ENCODE results near the gene SLC16A6.
"Not testable (repeated sequence)": the region's sequence is repeated elsewhere in the genome, so short reads cannot be mapped to it uniquely, and the experiment has no call there.

SLC16A6 gene

GRCh38 chr17:68288375-68288774 is 2.6 kb downstream of the SLC16A6 start:
- DNase-seq = no peak
- H3K9me3 ChIP-seq = no peaks in the 10 kb centered on the region
- intact Hi-C loops (cut with DNase I; ENCODE audit: low total_unique reads) = no loop called here
- H3K27ac ChIP-seq = no peak overlapping the region
- TF ChIP-seq CTCF (IDR thresholded peaks at IDR 0.05) = no peak
- peaks cover 0 to 28% (median 22%) of the 10 kb centered on the region in 4 donors for H3K4me1 ChIP-seq
- peaks cover 0 to 31% of the 10 kb centered on the region in 2 donors for H3K27me3 ChIP-seq
- H3K4me3 ChIP-seq = no peak overlapping the region
- H3K36me3 ChIP-seq = no peaks in the 10 kb centered on the region

- H3K4me1 ChIP-seq; H3K36me3 ChIP-seq; intact Hi-C loops (cut with DNase I; ENCODE audit: low total_unique reads); DNase-seq; H3K27ac ChIP-seq; H3K9me3 ChIP-seq; H3K27me3 ChIP-seq; H3K4me3 ChIP-seq: not testable (repeated sequence)
Observed at GRCh38 chr17:68281965-68282364, 9.0 kb downstream of the SLC16A6 start.

GRCh38 chr17:68277807-68278206 is 13.1 kb downstream of the SLC16A6 start:
- H3K9me3 ChIP-seq = peaks cover 0 to 5% (median 0%) of the 10 kb centered on the region in 3 donors
- no peaks in the 10 kb centered on the region for H3K4me1 ChIP-seq
- H3K27me3 ChIP-seq = no peaks in the 10 kb centered on the region
- no peak overlapping the region for H3K27ac ChIP-seq
- peaks cover 0 to 6% (median 6%) of the 10 kb centered on the region in 3 donors for H3K36me3 ChIP-seq
- no peak overlapping the region for H3K4me3 ChIP-seq
- no peak for DNase-seq
- no peak for TF ChIP-seq CTCF (IDR thresholded peaks at IDR 0.05)
- intact Hi-C loops (cut with DNase I; ENCODE audit: low total_unique reads) = no loop called here

- H3K27me3 ChIP-seq; H3K4me1 ChIP-seq; H3K27ac ChIP-seq; H3K9me3 ChIP-seq; H3K36me3 ChIP-seq; H3K4me3 ChIP-seq; DNase-seq; intact Hi-C loops (cut with DNase I; ENCODE audit: low total_unique reads): not testable (repeated sequence)
Observed at GRCh38 chr17:68276339-68276738, 14.6 kb downstream of the SLC16A6 start.

- no peak for DNase-seq
- Histone ChIP-seq H3K36me3 (peaks cover 0 to 6% (median 6%) of the 10 kb centered on the region in 3 donors), H3K27ac (no peak overlapping the region), H3K4me1 (no peaks in the 10 kb centered on the region), H3K9me3 (peaks cover 0 to 5% (median 0%) of the 10 kb centered on the region in 3 donors), H3K4me3 (no peak overlapping the region), H3K27me3 (no peaks in the 10 kb centered on the region)
- intact Hi-C loops (cut with DNase I; ENCODE audit: low total_unique reads) = no loop called here
- no peak for TF ChIP-seq CTCF (IDR thresholded peaks at IDR 0.05)
Observed at GRCh38 chr17:68273722-68274121, 17.2 kb downstream of the SLC16A6 start.

GRCh38 chr17:68265833-68266232 is 25.1 kb downstream of the SLC16A6 start:
- H3K27me3 ChIP-seq, H3K9me3 ChIP-seq, H3K36me3 ChIP-seq, H3K4me3 ChIP-seq, DNase-seq, H3K27ac ChIP-seq: not testable (repeated sequence)
- intact Hi-C loops (cut with DNase I; ENCODE audit: low total_unique reads) = loop anchor here (10.0 kb wide), 1 partner anchor 169 kb away; no protein-coding TSS in a partner anchor
- peaks cover 0 to 14% (median 2%) of the 10 kb centered on the region in 4 donors for H3K4me1 ChIP-seq

GRCh38 chr17:68263101-68263681 is 27.7 kb downstream of the SLC16A6 start:
- peaks cover 0 to 17% (median 2%) of the 10 kb centered on the region in 4 donors for H3K4me1 ChIP-seq
- TF ChIP-seq CTCF (IDR thresholded peaks at IDR 0.05) = peak; percentile 62 to 66
- not testable (repeated sequence) for H3K27me3 ChIP-seq, H3K36me3 ChIP-seq, DNase-seq, H3K4me3 ChIP-seq, H3K9me3 ChIP-seq
- H3K27ac ChIP-seq = peak overlapping the region in 1 of 2 donors; percentile 29
- intact Hi-C loops (cut with DNase I; ENCODE audit: low total_unique reads) = loop anchor here (10.0 kb wide), 1 partner anchor 172 kb away; no protein-coding TSS in a partner anchor

GRCh38 chr17:68262467-68262866 is 28.5 kb downstream of the SLC16A6 start:
- intact Hi-C loops (cut with DNase I; ENCODE audit: low total_unique reads) = loop anchor here (10.0 kb wide), 1 partner anchor 172 kb away; no protein-coding TSS in a partner anchor
- not testable (repeated sequence) for H3K27me3 ChIP-seq, H3K36me3 ChIP-seq, H3K9me3 ChIP-seq, H3K4me3 ChIP-seq, DNase-seq
- peaks cover 0 to 17% (median 2%) of the 10 kb centered on the region in 4 donors for H3K4me1 ChIP-seq
- H3K27ac ChIP-seq = peak overlapping the region in 1 of 2 donors; percentile 29

Measured in tibial artery (tissue), 4 donors.